Measurements from ENCODE around the gene DRD4. TPM values are rescaled to one million over a fixed set of nuclear protein-coding genes. Genes with fewer than 3 reads are reported as not detected.
A peak's percentile ranks its signal among the peaks of the same experiment; 100 is the strongest.

The DRD4 gene
- total RNA-seq, 1 donor from 2014 or later: 0.97 TPM

- no peak overlapping the region for H3K27ac Mint-ChIP-seq
- no peak for DNase-seq (ENCODE audit: low spot score)
- no peaks in the 10 kb centered on the region for H3K27me3 ChIP-seq
- no peak overlapping the region for H3K4me3 ChIP-seq
- peaks cover 13% of the 10 kb centered on the region for H3K27me3 Mint-ChIP-seq (ENCODE audit: insufficient read depth, low read depth)
- H3K36me3 Mint-ChIP-seq: peaks cover 16% of the 10 kb centered on the region
- H3K4me3 Mint-ChIP-seq: no peak overlapping the region
- H3K79me2 ChIP-seq (ENCODE audit: low read depth): no peaks in the 10 kb centered on the region
- no peak overlapping the region for H3K9ac ChIP-seq
- no peak overlapping the region for H3K27ac ChIP-seq
- H3K9me3 Mint-ChIP-seq: no peaks in the 10 kb centered on the region
- peaks cover 17% of the 10 kb centered on the region for H3F3A ChIP-seq (ENCODE audit: low read depth)
- H3K4me2 ChIP-seq: no peak overlapping the region
- no peak overlapping the region for H2AFZ ChIP-seq (replicated peaks)
- H3K4me1 ChIP-seq: no peaks in the 10 kb centered on the region
- no peaks in the 10 kb centered on the region for H3K36me3 ChIP-seq
- H3K9me3 ChIP-seq (ENCODE audit: low read depth): no peaks in the 10 kb centered on the region
- no peak for TF ChIP-seq EZH2 (IDR thresholded peaks at IDR 0.05)
- TF ChIP-seq EZH2phosphoT487 (IDR thresholded peaks at IDR 0.05): no peak
- TF ChIP-seq CTCF (IDR thresholded peaks at IDR 0.05): no peak
- peaks cover 40% of the 10 kb centered on the region for H4K20me1 ChIP-seq (ENCODE audit: low read depth)
- H3K4me1 Mint-ChIP-seq: no peaks in the 10 kb centered on the region
These were observed 28.2 kb upstream of the DRD4 start for GRCh38 chr11:608791-609251.

GRCh38 chr11:609341-609811, 27.7 kb upstream of the DRD4 start:
- peaks cover 13% of the 10 kb centered on the region for H3K27me3 Mint-ChIP-seq (ENCODE audit: insufficient read depth, low read depth)

GRCh38 chr11:610146-610801, 26.8 kb upstream of the DRD4 start:
- Mint-ChIP-seq H3K27me3 (ENCODE audit: insufficient read depth, low read depth) (peaks cover 15% of the 10 kb centered on the region), H3K4me3 (no peak overlapping the region), H3K36me3 (peaks cover 13% of the 10 kb centered on the region), H3K4me1 (no peaks in the 10 kb centered on the region), H3K9me3 (no peaks in the 10 kb centered on the region), H3K27ac (no peak overlapping the region)
- Histone ChIP-seq H3K9me3 (ENCODE audit: low read depth) (no peaks in the 10 kb centered on the region), H3K36me3 (no peaks in the 10 kb centered on the region), H3K4me1 (no peaks in the 10 kb centered on the region), H3K79me2 (ENCODE audit: low read depth) (no peaks in the 10 kb centered on the region), H3K27ac (no peak overlapping the region), H3K4me3 (no peak overlapping the region), H3F3A (ENCODE audit: low read depth) (peaks cover 30% of the 10 kb centered on the region), H3K4me2 (no peak overlapping the region), H2AFZ (replicated peaks) (no peak overlapping the region), H4K20me1 (ENCODE audit: low read depth) (peaks cover 55% of the 10 kb centered on the region), H3K27me3 (no peaks in the 10 kb centered on the region), H3K9ac (no peak overlapping the region)
- DNase-seq (ENCODE audit: low spot score): no peak
- TF ChIP-seq EZH2phosphoT487 (IDR thresholded peaks at IDR 0.05) (no peak), CTCF (IDR thresholded peaks at IDR 0.05) (no peak), EZH2 (IDR thresholded peaks at IDR 0.05) (no peak)

More at GRCh38 chr11:609341-609811, 27.7 kb upstream of the DRD4 start:
- H3K36me3 Mint-ChIP-seq: peaks cover 13% of the 10 kb centered on the region
- Histone ChIP-seq H3K9me3 (ENCODE audit: low read depth) (no peaks in the 10 kb centered on the region), H3K79me2 (ENCODE audit: low read depth) (no peaks in the 10 kb centered on the region), H3K9ac (no peak overlapping the region), H3K27me3 (no peaks in the 10 kb centered on the region), H3K4me1 (no peaks in the 10 kb centered on the region), H4K20me1 (ENCODE audit: low read depth) (peaks cover 46% of the 10 kb centered on the region), H3K4me2 (no peak overlapping the region), H3K36me3 (no peaks in the 10 kb centered on the region), H2AFZ (replicated peaks) (no peak overlapping the region), H3K27ac (no peak overlapping the region), H3K4me3 (no peak overlapping the region), H3F3A (ENCODE audit: low read depth) (peaks cover 22% of the 10 kb centered on the region)
- no peak for TF ChIP-seq EZH2phosphoT487 (IDR thresholded peaks at IDR 0.05)
- TF ChIP-seq EZH2 (IDR thresholded peaks at IDR 0.05): no peak
- TF ChIP-seq CTCF (IDR thresholded peaks at IDR 0.05): no peak
- no peak overlapping the region for H3K4me3 Mint-ChIP-seq
- DNase-seq (ENCODE audit: low spot score): no peak
- H3K9me3 Mint-ChIP-seq: no peaks in the 10 kb centered on the region
- H3K4me1 Mint-ChIP-seq: no peaks in the 10 kb centered on the region
- H3K27ac Mint-ChIP-seq: peak overlapping the region; percentile 46
